Measurements from ENCODE around the gene GNAT3.

The GNAT3 gene

DNA sequence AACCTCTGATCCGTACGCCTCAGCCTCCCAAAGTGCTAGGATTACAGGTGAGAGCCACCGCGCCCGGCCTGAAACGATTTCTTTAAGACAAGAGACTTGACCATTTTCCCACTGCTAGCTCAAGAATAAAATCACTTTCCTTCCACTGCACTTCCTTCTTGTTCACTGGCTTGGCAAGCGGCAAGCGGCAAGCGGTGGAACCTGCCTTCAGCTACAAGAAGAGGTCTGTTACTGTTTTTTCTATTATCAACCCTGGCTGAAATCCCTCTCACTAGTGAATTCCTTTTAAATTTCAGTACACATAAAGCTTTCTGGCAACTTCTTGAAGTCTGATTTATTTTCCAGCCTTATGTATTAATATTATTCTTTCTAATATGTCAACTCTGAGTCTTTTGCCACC lies 12.8 kb upstream of the GNAT3 start:
- no peak for DNase-seq (ENCODE audit: low spot score)
- Mint-ChIP-seq H3K4me1 (ENCODE audit: low read depth) (no peaks in the 10 kb centered on the region), H3K27ac (no peak overlapping the region), H3K4me3 (no peak overlapping the region), H3K9me3 (no peaks in the 10 kb centered on the region), H3K27me3 (ENCODE audit: low read depth) (no peaks in the 10 kb centered on the region), H3K36me3 (ENCODE audit: low read depth) (no peaks in the 10 kb centered on the region)

DNA sequence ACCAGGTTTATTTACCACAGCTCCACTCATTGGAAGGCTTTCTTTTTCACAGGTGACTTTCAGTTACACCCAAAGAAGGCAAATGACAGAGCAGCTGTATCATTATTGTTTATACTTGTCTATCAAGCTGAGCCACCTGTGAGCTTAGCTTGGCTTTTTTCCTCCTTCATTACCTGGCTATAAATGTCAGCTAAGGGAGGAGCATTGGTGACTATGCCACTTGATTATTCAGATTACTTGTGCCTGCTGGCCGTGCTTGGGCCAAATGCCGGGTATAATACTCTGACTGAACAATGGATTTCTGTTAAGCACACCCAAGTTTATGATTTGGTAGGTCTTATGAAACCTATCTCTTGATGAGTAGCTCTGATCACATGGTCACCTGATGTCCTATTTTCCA lies 9.9 kb upstream of the GNAT3 start:
- Mint-ChIP-seq H3K36me3 (ENCODE audit: low read depth) (no peaks in the 10 kb centered on the region), H3K4me3 (no peak overlapping the region), H3K27me3 (ENCODE audit: low read depth) (no peaks in the 10 kb centered on the region), H3K27ac (no peak overlapping the region), H3K4me1 (ENCODE audit: low read depth) (no peaks in the 10 kb centered on the region), H3K9me3 (no peaks in the 10 kb centered on the region)
- no peak for DNase-seq (ENCODE audit: low spot score)

DNA sequence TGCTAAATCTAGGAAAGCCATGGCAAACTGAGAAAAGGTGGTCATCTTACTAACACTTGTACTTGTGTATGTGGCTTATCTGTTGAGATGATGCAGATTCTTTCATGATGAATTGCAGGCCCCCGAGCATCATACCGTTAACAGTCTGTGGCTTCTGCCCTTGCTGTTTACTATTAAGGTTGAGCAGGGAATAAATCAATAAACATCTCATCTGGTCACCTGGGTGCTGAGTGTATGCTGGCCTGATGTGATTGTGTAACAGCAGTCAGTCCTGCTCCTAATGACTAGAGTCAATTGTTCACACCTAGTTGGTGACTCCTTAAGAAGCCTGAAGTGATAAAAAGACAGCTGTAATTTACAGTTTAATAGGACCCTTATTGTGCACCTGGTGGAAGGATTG lies 8.3 kb upstream of the GNAT3 start:
- Mint-ChIP-seq H3K27me3 (ENCODE audit: low read depth) (no peaks in the 10 kb centered on the region), H3K27ac (no peak overlapping the region), H3K36me3 (ENCODE audit: low read depth) (no peaks in the 10 kb centered on the region), H3K9me3 (no peaks in the 10 kb centered on the region), H3K4me3 (no peak overlapping the region), H3K4me1 (ENCODE audit: low read depth) (no peaks in the 10 kb centered on the region)
- DNase-seq (ENCODE audit: low spot score) = no peak

DNA sequence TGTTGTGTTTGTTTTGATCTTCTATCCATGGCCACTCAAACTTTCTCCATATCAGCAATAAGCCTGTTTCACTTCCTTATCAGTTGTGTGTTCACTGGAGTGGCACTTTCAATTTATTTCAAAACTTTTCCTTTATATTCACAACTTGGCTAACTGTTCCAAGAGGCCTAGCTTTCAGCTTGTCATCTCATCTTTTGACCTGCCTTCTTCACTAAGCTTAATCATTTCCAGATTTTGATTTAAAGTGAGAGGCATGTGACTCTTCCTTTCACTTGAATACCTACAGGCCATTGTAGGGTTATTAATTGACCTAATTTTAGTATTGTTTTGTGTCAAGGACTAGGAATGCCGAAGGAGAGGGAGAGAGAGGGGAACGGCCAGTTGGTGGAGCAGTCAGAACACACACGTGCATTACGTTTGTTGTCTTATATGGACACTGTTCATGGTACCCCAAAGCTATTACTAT lies 5.5 kb upstream of the GNAT3 start:
- Mint-ChIP-seq H3K4me1 (ENCODE audit: low read depth) (no peaks in the 10 kb centered on the region), H3K27ac (no peak overlapping the region), H3K27me3 (ENCODE audit: low read depth) (no peaks in the 10 kb centered on the region), H3K36me3 (ENCODE audit: low read depth) (no peaks in the 10 kb centered on the region), H3K4me3 (no peak overlapping the region), H3K9me3 (no peaks in the 10 kb centered on the region)
- no peak for DNase-seq (ENCODE audit: low spot score)

DNA sequence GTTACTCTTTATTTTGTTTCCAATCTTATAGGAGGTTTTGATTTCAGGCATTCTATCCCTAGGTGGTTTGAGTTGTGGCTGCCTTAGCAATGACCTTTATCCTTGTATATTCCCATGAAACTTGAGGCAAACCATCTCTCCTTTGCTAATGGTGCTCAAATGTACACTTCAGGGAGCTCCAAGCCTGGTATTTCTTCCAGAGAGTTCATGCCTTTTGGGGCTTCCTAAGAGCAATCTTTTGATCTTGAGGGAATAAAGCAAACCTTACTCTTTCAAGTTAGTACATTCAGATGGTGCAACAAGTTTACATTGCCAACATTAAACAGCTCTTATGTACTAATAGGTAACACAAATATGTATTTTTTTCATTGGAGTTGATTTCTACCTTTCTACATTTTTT lies 3.4 kb upstream of the GNAT3 start:
- H3K36me3 Mint-ChIP-seq (ENCODE audit: low read depth) = no peaks in the 10 kb centered on the region
- H3K27me3 Mint-ChIP-seq (ENCODE audit: low read depth) = no peaks in the 10 kb centered on the region
- H3K27ac Mint-ChIP-seq = no peak overlapping the region
- no peaks in the 10 kb centered on the region for H3K9me3 Mint-ChIP-seq
- DNase-seq (ENCODE audit: low spot score) = no peak
- H3K4me3 Mint-ChIP-seq = no peak overlapping the region
- H3K4me1 Mint-ChIP-seq (ENCODE audit: low read depth) = no peaks in the 10 kb centered on the region

DNA sequence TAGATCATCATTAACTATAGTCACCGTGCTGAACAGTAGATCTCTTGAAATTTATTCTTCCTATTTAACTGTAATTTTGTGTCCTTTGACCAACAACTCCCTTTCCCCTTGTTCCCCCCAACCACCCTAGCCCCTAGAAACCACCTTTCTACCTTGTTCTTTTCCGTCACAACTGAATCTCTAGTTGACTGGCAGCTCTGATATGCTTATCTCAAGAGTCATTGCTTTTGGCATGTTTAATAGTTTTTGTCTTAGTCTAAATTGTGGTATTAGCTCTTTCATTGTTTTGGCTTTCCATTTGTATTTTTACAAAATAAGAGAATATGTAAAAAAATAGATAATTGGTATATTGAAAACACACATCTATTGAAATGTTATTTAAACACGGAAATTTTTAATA lies 1.8 kb downstream of the GNAT3 start:
- Mint-ChIP-seq H3K27me3 (ENCODE audit: low read depth) (no peaks in the 10 kb centered on the region), H3K36me3 (ENCODE audit: low read depth) (no peaks in the 10 kb centered on the region), H3K4me1 (ENCODE audit: low read depth) (no peaks in the 10 kb centered on the region), H3K9me3 (no peaks in the 10 kb centered on the region), H3K27ac (no peak overlapping the region), H3K4me3 (no peak overlapping the region)
- no peak for DNase-seq (ENCODE audit: low spot score)

DNA sequence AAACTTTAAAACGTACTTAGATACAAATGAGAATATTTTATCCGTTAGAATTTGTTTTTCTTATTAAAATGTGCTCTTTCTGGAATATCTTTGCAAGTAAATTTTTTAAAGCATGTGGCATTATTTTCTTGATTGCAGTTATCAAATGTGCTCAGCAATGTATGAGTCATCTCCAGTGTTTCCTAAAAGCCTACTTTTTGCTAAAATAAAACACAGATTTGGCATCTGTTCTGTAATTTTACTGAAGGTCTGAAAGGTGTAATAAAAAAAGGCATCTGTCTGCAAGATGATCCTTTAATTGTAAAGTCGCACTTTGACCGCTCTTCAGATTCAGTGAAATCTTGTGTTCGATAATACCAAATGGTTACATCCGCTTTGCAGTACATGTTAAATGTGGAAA lies 3.4 kb downstream of the GNAT3 start:
- no peak for DNase-seq (ENCODE audit: low spot score)
- Mint-ChIP-seq H3K4me3 (no peak overlapping the region), H3K36me3 (ENCODE audit: low read depth) (no peaks in the 10 kb centered on the region), H3K9me3 (no peaks in the 10 kb centered on the region), H3K27me3 (ENCODE audit: low read depth) (no peaks in the 10 kb centered on the region), H3K4me1 (ENCODE audit: low read depth) (no peaks in the 10 kb centered on the region), H3K27ac (no peak overlapping the region)

DNA sequence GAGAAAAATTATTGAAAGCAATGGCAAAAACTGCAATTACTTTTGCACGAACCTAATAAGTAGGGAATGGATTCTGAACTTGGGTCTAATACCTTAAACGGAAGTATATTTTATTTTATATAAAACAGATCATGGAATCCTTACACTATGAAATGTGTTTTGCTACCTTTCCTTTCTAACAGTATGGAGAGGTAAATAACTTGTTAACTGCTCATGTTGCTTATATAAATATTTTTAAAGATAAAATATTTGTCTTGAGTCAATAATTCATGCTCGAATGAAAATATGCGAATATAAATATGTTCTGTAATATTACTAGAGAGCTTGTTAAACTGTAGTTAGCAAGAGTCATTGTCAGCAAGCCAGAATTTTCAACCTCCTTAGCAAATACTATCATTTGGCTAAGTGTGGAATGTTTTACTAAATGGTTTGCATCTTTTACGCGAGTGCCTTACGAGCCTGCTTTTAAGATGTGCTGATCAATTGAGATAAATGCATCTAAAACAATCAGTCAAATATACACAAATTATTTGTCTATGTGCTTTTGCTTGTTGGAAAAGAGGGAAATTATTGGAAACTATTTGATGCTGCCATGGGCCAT lies 5.9 kb downstream of the GNAT3 start:
- H3K4me3 Mint-ChIP-seq = no peak overlapping the region
- no peaks in the 10 kb centered on the region for H3K9me3 Mint-ChIP-seq
- no peaks in the 10 kb centered on the region for H3K36me3 Mint-ChIP-seq (ENCODE audit: low read depth)
- H3K27ac Mint-ChIP-seq = no peak overlapping the region
- DNase-seq (ENCODE audit: low spot score) = no peak
- no peaks in the 10 kb centered on the region for H3K4me1 Mint-ChIP-seq (ENCODE audit: low read depth)
- H3K27me3 Mint-ChIP-seq (ENCODE audit: low read depth) = no peaks in the 10 kb centered on the region

DNA sequence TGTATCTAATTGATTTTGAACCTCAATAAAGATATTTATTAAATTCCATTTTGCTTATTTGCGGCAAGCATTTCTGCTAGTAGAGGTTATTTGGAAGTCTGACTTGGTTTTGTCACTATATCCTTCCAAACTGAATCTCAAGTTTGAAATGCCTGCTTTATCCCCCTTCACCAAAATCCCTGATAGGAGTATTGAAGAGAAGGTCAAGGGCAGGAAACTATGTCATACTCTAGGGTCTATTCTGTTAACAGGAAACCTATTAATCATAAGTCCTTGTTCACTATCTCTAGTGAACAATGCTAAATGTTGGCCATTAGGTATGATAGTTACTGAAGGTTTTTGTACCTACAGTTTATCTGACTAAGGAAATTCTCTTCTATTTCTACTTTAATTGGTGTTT lies 11.5 kb downstream of the GNAT3 start:
- no peak for DNase-seq (ENCODE audit: low spot score)
- Mint-ChIP-seq H3K36me3 (ENCODE audit: low read depth) (no peaks in the 10 kb centered on the region), H3K27ac (no peak overlapping the region), H3K27me3 (ENCODE audit: low read depth) (no peaks in the 10 kb centered on the region), H3K4me3 (no peak overlapping the region), H3K4me1 (ENCODE audit: low read depth) (no peaks in the 10 kb centered on the region), H3K9me3 (no peaks in the 10 kb centered on the region)

DNA sequence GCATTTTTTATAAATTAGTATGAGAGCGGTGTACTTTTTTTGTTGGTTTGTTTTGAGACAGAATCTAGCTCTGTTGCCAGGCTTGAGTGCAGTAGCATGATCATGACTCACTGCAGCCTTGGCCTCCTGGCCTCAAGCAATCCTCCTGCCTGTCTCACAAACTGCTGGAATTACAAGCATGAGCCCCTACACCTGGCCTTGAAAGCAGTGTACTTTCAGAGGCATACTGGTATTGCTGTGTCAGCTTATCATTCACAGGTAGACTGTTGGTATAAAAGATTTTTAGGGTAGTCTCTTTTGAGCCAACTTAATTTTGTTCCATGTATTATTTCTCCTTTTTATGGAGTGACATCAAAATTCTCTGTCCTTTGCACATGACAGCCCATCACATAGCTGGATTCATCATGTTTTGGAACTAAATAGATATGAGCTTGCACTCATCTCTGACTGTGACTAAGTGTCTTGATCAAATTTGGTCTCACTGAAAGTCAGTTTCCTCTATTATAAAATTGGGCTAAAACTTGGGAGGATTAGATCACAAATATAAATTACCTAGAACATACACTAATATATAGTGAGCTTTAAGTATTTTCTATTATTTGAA lies 12.4 kb downstream of the GNAT3 start:
- Mint-ChIP-seq H3K27ac (no peak overlapping the region), H3K4me1 (ENCODE audit: low read depth) (no peaks in the 10 kb centered on the region), H3K9me3 (no peaks in the 10 kb centered on the region), H3K36me3 (ENCODE audit: low read depth) (no peaks in the 10 kb centered on the region), H3K4me3 (no peak overlapping the region), H3K27me3 (ENCODE audit: low read depth) (no peaks in the 10 kb centered on the region)
- no peak for DNase-seq (ENCODE audit: low spot score)

DNA sequence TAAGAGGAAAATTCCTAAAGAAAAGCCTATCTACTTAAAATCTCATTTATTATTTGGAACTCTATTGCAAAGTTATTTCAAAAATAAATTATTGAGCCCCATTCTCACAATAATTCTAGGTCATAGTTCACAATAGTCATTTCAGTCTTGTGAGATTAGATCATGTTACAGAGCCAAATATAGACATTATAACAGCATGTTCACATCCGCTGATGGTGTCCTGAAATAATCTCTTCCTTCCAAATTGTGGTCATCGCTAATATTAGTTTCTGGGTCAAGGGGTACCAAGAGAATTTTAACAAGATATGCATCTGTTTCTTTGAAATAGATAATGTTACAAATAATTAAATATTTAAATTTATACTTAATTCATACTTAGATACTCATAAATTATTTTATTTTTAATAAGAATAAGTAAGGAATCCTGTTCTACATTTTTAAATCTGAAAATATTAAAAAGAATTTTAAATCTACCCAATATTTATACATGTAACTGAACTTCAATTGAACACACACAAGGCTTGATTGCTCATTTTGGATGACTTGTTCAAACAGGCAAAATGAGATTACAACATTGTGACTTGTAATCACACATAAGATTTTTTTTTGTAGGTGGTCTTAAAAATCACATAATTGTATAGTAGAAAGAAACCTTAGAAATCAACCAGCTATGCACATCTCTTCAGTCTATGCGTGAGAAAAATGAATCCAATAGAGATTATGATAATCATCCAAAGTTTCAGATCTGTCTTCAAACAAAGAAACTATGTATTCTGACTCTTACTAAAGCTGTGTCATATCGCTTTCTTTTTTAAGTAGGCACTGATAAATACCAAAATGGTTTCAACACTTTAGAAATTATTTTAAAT lies 13.1 kb downstream of the GNAT3 start:
- no peak for DNase-seq (ENCODE audit: low spot score)
- no peaks in the 10 kb centered on the region for H3K36me3 Mint-ChIP-seq (ENCODE audit: low read depth)
- no peaks in the 10 kb centered on the region for H3K4me1 Mint-ChIP-seq (ENCODE audit: low read depth)
- H3K4me3 Mint-ChIP-seq = no peak overlapping the region
- H3K27me3 Mint-ChIP-seq (ENCODE audit: low read depth) = no peaks in the 10 kb centered on the region
- no peak overlapping the region for H3K27ac Mint-ChIP-seq
- H3K9me3 Mint-ChIP-seq = no peaks in the 10 kb centered on the region

DNA sequence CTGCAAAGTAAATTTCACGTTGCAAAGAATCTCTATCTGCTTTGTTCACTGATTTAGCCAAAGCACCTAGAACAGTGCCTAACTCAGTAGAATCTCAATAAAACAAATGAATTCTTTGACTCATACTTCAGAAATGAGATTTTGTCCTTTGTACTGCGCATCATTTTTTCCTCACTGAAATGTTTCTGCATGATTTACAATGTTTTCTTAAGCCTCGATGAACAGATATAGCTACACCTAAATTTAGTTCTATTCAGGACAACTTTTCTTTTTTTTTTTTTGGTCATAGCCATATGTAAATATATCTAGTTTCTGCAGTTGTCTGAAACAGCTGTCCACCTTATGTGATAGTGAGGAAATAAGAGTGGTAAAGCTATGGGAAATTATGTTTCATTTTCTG lies 15.3 kb downstream of the GNAT3 start:
- no peaks in the 10 kb centered on the region for H3K36me3 Mint-ChIP-seq (ENCODE audit: low read depth)
- no peaks in the 10 kb centered on the region for H3K27me3 Mint-ChIP-seq (ENCODE audit: low read depth)
- no peak overlapping the region for H3K27ac Mint-ChIP-seq
- H3K4me1 Mint-ChIP-seq (ENCODE audit: low read depth) = no peaks in the 10 kb centered on the region
- DNase-seq (ENCODE audit: low spot score) = no peak
- no peaks in the 10 kb centered on the region for H3K9me3 Mint-ChIP-seq
- no peak overlapping the region for H3K4me3 Mint-ChIP-seq

DNA sequence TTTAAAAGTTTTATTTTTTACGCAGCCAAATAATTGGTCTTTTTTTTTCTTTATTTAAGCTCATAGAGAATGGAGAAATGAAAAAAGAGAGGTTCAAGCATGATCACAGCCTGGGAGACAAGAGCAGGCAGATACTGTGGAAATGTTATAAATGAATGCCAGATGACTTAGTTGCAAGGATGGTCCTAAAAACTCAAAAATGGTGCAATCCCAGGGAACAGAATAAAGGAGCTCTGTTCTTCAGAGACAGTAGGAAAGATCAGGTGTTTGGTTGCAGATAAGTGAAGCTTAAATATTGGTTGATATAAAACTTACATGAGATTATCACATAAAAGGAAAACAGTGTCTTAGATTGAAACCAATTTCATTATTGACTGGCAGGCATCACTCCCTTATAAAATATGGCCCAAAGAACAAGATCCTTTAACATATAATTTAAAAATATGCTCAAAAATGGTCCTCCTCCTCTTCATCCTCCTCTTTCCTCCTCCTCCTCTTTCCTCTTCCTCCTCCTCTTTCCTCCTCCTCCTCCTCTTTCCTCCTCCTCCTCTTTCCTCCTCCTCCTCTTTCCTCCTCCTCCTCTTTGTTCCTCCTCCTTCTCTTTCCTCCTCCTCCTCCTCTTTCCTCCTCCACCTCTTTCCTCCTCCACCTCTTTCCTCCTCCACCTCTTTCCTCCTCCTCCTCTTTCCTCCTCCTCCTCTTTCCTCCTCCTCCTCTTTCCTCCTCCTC lies 18.6 kb downstream of the GNAT3 start:
- no peaks in the 10 kb centered on the region for H3K9me3 Mint-ChIP-seq
- no peak overlapping the region for H3K27ac Mint-ChIP-seq
- no peak overlapping the region for H3K4me3 Mint-ChIP-seq
- no peak for DNase-seq (ENCODE audit: low spot score)
- no peaks in the 10 kb centered on the region for H3K36me3 Mint-ChIP-seq (ENCODE audit: low read depth)
- H3K27me3 Mint-ChIP-seq (ENCODE audit: low read depth) = no peaks in the 10 kb centered on the region
- H3K4me1 Mint-ChIP-seq (ENCODE audit: low read depth) = no peaks in the 10 kb centered on the region

DNA sequence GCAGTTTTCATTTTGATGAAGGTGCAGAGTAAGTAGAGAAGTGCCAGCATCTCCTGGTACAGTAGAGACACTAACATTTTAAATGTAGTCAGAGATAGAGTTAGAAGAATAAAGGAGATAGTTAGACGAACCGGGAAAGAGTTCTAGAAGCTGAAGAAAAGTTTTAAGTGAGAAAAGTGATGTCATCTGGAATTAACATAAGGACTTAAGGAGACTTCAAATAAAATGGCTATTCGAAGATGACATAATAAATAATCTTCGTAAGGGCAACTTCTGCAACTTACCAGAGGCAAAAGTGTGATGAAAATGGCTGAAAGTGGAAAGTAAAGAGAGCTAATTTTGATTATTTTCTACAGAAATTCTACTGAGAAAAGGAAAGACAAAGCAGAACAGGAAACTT lies 20.4 kb downstream of the GNAT3 start:
- H3K4me1 Mint-ChIP-seq (ENCODE audit: low read depth) = no peaks in the 10 kb centered on the region
- H3K4me3 Mint-ChIP-seq = no peak overlapping the region
- no peak overlapping the region for H3K27ac Mint-ChIP-seq
- no peaks in the 10 kb centered on the region for H3K9me3 Mint-ChIP-seq
- no peak for DNase-seq (ENCODE audit: low spot score)
- no peaks in the 10 kb centered on the region for H3K36me3 Mint-ChIP-seq (ENCODE audit: low read depth)
- H3K27me3 Mint-ChIP-seq (ENCODE audit: low read depth) = no peaks in the 10 kb centered on the region
